Stimulated activated CD4-positive, alpha-beta T cell treated with anti-CD3 and anti-CD28 coated beads, TNF-alpha, amount 100 ng/mL, for 24 hours (primary cell): ENCODE measurements around the gene ITPR2.
"Not testable (repeated sequence)": the region's sequence is repeated elsewhere in the genome, so short reads cannot be mapped to it uniquely, and the experiment has no call there.

Experiments
- DNase-seq, 3 experiments: peaks; one replicate each; pipeline ENCODE4 v3.0.0-alpha.2; 2020; ENCODE audit warnings: low read depth in 3 of 3

Gene ITPR2

GRCh38 chr12:26755362-26755761, 77.6 kb downstream of the ITPR2 start:
- not testable (repeated sequence) for DNase-seq

- no peak for DNase-seq
Observed at GRCh38 chr12:26754148-26754547, 78.8 kb downstream of the ITPR2 start.

- DNase-seq = no peak
Observed at GRCh38 chr12:26751179-26751578, 81.8 kb downstream of the ITPR2 start.

DNA sequence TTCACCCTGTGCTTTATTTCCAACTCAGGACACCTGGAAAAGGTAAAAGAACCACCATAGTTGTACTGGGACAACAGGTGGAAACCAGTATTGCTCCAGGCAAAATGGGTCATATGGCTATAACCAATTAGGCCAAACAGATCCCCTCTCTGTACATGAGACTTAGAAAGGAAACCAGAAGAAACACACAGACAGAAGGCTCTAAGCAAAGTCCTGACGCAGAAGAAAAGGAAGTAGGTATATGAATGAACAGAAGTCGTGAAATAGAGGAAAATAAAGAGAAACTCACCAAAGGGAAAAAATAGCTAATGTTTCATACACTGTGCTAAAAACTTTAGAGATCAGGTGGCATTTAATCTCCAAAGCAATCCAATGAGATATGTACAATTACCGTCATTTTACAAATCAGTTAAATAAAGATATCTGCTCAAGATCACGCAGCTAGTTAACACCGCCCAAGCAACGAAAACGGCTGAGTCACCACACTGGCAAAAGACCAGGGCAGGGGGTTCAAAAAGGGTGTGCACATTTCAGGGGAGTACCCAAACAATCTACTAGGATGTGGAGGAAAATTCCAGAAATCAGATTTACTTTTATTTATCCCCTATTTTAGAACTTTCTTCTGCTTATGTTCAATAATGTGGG, 82.3 kb downstream of the ITPR2 start:
- DNase-seq = peak in 1 of 3 experiments; percentile 13

DNA sequence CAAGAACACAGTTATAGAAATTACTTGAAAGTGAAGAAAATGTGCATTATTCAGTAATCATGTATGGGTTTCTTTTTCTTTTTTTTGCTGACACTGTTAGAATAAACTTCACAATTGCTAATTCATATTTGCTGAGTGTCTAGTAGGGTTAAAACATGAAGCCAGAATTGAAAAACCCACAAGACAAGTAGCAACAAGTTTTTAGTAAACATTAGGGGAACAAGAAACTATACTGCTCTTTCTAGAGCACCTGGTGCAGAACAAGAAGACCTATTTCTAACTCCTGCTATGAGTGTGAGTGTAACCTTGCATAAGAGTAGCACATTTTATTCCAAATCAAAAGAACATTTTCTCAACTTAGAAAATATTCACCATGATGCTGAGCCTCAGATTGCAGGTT, 83.2 kb downstream of the ITPR2 start:
- DNase-seq = no peak

DNA sequence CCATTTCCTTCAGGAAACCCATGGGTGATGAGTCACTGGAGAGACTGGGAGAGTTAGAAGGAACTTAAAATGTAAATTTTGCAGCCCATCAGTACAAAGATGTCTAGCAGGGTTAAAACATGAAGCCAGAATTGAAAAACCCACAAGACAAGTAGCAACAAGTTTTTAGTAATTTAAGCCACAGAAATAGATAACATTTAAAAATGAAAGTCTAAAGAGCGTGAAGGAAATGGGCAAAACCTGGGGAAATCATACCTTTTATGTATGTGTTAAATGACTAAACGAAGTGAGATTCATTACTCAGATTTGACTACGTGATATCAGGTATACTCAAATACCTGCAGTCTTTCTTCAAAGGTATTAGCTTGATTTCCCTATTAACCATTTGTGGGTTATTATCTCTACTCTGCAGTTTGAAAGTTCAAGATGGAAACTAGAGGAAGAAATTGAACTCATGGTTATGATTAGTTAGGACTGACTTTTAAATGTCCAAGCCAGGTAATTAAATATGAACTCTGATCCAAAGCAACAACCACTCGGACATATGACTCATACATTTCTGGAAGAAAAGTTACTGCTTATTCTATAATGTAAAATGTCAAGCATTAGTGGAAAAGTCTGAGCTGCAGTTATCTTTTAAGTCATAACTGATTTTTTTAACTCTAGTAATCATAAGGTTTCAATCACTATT, 84.1 kb downstream of the ITPR2 start:
- DNase-seq = no peak

DNA sequence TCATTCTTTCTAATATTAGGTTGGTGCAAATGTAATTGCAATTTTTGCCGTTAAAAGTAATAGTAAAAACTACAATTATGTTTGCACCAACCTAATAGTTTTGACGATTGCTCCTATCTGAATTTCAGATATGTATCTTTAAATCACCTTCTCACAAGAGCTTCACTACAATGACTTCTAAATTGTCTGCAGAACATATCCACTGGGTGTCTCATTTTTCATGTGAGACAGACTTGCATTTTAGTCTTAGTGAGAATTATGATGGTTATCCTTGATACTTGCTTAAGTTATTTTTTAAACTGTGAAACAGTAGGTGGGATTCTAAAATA, 84.6 kb downstream of the ITPR2 start:
- no peak for DNase-seq

DNA sequence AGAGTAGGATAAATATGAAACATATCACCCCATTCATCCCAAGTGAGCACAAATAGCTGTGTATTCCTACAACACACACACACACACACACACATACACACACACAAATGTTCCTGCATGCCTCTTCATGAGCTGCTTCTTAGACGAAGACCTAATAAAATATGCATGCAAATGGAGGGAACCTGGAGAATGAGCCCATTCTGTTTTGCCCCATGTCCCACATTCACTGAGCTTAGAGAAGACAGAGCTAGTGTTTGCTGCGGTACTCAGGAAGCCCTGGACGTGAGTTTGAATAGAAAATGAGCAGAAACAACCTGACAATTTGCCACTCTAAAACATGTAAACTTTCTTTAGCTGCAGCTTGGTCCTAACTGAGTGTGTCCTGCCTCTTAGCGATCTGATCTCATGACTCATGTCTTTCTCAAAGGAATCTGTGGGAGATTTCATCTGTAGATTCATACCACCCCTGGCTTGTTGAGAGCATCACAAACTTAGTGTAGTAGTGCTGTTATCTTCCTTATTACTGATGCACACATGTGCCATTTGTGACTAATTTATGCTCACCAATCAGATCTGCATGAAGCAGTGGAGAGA, 86.8 kb downstream of the ITPR2 start:
- no peak for DNase-seq

- no peak for DNase-seq
Observed at GRCh38 chr12:26744697-26745440, 88.1 kb downstream of the ITPR2 start.

DNA sequence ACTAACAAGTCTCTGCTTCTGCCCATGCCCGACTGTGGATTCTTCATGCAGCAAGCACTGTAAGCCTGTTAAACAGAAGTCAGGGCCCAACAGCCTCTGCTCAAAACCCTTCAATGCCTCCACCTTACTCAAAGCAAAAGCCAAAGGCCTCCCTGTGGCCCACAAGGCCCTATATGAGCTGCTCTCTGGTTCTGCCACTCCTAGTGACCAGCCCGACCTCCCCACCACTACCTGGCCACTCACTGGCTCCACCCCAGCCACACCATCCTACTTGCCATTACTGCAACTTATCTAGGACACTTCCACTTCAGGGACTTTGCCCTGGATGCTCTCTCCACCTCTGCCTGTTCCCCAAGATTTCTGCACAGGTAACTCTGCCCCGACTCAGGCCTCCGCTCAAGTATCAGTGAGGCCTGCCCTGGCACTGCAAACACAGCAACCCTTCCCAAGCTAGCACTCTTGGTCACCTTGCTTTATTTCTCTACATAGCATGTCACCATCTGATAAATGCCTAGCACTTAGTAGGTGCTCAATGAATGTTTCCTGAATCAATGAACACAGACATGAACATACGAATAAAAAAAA, 88.9 kb downstream of the ITPR2 start:
- no peak for DNase-seq

DNA sequence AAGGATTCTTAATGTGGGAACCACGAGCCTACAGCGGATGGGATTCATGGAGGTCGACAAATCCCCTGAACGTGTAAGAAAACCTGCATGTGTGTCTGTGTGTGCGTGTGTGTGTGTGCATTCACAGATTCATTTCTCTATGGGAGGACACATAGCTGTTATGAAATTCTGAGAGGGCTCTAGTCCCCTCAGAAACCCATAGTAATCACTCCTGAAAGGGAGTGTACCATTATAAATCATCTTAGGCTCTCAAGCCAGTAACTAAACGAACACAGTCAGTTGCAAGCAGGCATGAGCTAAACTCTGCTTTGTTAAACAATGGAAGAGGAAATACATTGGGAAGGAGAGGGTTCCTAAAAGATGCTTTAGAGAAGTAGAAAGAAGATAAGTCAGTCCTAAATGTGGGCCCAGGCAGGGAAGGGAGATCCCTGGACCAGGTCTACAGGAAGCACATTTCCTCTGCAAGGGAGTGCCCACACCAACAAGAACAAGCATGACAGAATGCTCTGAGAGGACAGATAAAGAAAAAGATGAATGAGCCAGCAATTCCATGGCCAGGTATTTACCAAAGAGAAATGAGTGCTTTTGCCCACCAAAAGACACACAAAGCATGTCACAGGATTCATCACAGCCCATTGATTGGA, 91.3 kb downstream of the ITPR2 start:
- DNase-seq = no peak

- DNase-seq = no peak
Observed at GRCh38 chr12:26740991-26741390, 92.0 kb downstream of the ITPR2 start.

DNA sequence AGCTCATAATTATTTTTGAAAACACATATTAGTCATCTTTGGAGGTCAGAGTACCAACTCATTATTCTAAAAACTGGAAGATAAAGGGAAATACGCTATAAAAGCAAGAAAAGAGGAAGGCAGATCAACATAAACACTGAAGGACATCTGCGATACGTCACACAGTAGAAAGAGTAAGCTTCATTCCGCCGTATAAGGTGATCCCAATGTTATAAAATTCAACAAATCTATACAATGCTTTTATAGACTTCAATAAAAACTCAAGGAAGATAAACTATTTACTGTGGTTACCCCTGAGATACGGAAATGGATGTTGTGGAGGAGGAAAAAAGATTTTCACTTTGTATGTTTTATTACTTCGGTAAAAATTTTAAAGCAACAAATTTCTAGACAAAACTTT, 92.6 kb downstream of the ITPR2 start:
- DNase-seq = no peak

DNA sequence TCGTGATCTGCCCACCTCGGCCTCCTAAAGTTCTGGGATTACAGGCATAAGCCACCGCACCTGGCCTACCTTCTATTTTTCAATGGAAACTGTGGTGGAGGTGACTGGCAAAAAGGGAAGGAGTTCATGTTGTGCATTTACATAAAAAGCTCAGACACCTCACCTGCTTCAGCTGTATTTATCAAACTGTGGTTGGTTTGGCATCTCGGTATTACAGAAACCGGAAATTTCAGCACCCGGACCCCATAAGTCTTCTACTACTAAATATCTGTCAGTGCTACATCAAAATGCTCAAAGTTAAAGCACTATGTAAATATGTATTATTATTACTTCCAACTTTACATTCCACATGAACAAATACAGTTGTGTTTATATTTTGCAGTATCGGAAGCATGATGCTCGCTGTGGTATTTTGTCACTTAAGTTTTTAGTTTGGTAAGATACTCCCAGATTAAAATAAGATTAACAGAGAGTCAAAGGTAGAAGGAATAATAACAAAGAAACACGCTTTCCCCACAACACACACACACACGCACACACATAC, 95.4 kb downstream of the ITPR2 start:
- no peak for DNase-seq

GRCh38 chr12:26736563-26737486, 96.2 kb downstream of the ITPR2 start:
- no peak for DNase-seq

DNA sequence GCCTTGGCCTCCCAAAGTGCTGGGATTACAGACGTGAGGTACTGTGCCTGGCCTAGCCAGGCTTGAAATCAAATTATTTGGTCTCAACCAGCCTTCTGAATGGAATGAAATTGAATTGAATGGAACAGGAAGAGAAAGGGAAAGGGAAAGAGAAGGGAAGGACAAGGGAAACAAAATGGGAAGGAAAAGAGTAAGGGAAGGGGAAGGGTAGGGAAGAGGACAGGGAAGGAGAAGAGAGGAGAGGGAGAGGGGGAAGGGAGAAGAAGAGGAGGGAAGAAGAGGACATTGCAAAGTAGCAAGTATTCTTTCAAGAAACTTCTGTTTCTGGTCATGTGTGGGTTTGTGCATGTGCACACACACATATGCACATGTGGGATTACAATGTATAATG, 97.8 kb downstream of the ITPR2 start:
- DNase-seq = no peak

DNA sequence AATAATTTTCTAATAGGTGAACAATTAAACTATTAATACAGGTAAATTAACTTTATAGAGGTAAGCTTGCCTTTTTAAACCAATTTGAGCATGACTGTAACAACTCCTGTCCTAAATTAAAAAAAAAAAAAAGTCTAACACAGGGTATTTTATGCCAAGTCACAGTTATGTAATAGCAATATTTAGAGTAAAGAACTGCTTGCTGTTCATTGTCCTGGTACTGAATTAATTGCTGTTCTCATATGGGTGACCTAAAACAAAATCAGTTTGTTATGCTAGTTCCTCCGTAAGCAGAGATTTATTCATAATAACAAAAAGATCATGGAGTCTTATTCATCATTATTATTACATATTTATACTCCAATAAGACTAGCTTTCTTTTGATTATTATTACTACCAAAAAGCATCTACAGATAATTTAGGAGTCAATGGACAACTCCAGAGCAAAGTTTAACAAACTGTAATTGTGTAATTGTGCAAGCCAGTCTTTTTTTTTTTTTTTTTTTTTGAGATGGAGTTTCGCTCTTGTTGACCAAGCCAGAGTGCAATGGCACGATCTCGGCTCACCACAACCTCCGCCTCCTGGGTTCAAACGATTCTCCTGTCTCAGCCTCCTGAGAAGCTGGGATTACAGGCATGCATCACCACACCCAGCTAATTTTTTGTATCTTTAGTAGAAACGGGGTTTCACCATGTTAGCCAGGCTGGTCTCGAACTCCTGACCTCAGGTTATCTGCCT, 98.3 kb downstream of the ITPR2 start:
- DNase-seq = no peak

- no peak for DNase-seq
Observed at GRCh38 chr12:26732005-26732908, 100.7 kb downstream of the ITPR2 start.
